Endothelial cell of umbilical vein (primary cell): ENCODE measurements around the gene DENND6A. TPM values are rescaled to one million over a fixed set of nuclear protein-coding genes. Genes with fewer than 3 reads are reported as not detected.

Experiments
- BruUV-seq: library from RNA; stranded (reverse); fragments of 400-500 nt; replicated peaks from 2 replicates; lab custom pipeline; 2021; lab: Mats Ljungman, UMichigan
- CTCF ChIA-PET: fragments of 300-600, 350-600 bp; sonication (Branson Sonifier 250); formaldehyde crosslinking; loops from one replicate; lab custom pipeline; 2021; ENCODE audit warnings: antibody characterized with exemption, inconsistent platforms; lab: Charles Lee
- POLR2A ChIA-PET: fragments of 300-600, 350-600 bp; sonication (Branson Sonifier 250); formaldehyde crosslinking; loops from one replicate; lab custom pipeline; 2021; ENCODE audit warnings: antibody characterized with exemption, inconsistent platforms; lab: Charles Lee
- DNase-seq: peaks from one replicate; pipeline ENCODE4 v3.0.0-alpha.2; 2011; ENCODE audit warnings: low read depth, low spot score
- FAIRE-seq: peaks from 2 replicates; lab custom pipeline; 2011; peaks lifted over from hg19 to GRCh38; lab: Jason Lieb, UNC
- H2AFZ ChIP-seq: 2 replicates; pipeline ENCODE4 v1.6.0; 2012; ENCODE audit warnings: low read depth, low read length, control low read depth, inconsistent platforms
- H3K27ac ChIP-seq: 2 replicates; pipeline ENCODE4 v1.5.1; 2011; ENCODE audit warnings: low read depth, mild to moderate bottlenecking, control low read depth, low read length, moderate library complexity; ENCODE audit not compliant: insufficient read depth
- H3K27me3 ChIP-seq, 2 experiments: 2 replicates each; pipeline versions ENCODE4 v1.6.0 to v1.6.1; 2011; ENCODE audit warnings: low read length in 2 of 2, mixed read lengths in 1 of 2; ENCODE audit not compliant: control insufficient read depth in 2 of 2, insufficient read depth in 2 of 2
- H3K36me3 ChIP-seq, 2 experiments: 2 replicates in 1 of 2; 3 replicates in 1 of 2; pipeline ENCODE4 v1.5.1; 2011; ENCODE audit warnings: low read length in 2 of 2, mild to moderate bottlenecking in 1 of 2, moderate library complexity in 1 of 2; ENCODE audit not compliant: control insufficient read depth in 2 of 2, insufficient read depth in 2 of 2; ENCODE audit errors: extremely low read depth in 1 of 2
- H3K4me1 ChIP-seq: 3 replicates; pipeline ENCODE4 v1.5.1; 2011; ENCODE audit warnings: mild to moderate bottlenecking, low read length; ENCODE audit not compliant: control insufficient read depth, insufficient read depth; ENCODE audit errors: extremely low read depth
- H3K4me2 ChIP-seq: 2 replicates; pipeline ENCODE4 v1.6.1; 2011; ENCODE audit warnings: low read length, control low read depth, mixed read lengths; ENCODE audit not compliant: insufficient read depth
- H3K4me3 ChIP-seq, 3 experiments: fragments of 200-600 bp in 1 of 3; sonication (generic), shearing (Covaris generic) in 1 of 3; replicated peaks in 1 of 3; 2 replicates each; pipeline ENCODE4 v1.5.1; 2011 to 2016; ENCODE audit warnings: control low read depth in 3 of 3, low read length in 3 of 3, mild to moderate bottlenecking in 2 of 3, inconsistent platforms in 1 of 3, low read depth in 1 of 3, moderate library complexity in 1 of 3; ENCODE audit not compliant: insufficient read depth in 1 of 3
- H3K79me2 ChIP-seq: 2 replicates; pipeline ENCODE4 v1.6.0; 2012; ENCODE audit warnings: low read length, inconsistent platforms; ENCODE audit not compliant: control insufficient read depth, insufficient read depth
- H3K9ac ChIP-seq: replicated peaks from 2 replicates; pipeline ENCODE3; 2011; ENCODE audit warnings: low read length, control low read depth; ENCODE audit not compliant: insufficient read depth; ENCODE audit errors: extremely low read depth
- H3K9me1 ChIP-seq: replicated peaks from 3 replicates; pipeline ENCODE4 v1.6.0; 2011; ENCODE audit warnings: mild to moderate bottlenecking, low read length; ENCODE audit not compliant: control insufficient read depth, insufficient read depth; ENCODE audit errors: extremely low read depth
- H3K9me3 ChIP-seq: replicated peaks from 2 replicates; pipeline ENCODE4 v1.5.1; 2012; ENCODE audit warnings: low read length, inconsistent platforms; ENCODE audit not compliant: control insufficient read depth, insufficient read depth
- H4K20me1 ChIP-seq: replicated peaks from 2 replicates; pipeline ENCODE3; 2011; ENCODE audit warnings: mild to moderate bottlenecking, low read length; ENCODE audit not compliant: control insufficient read depth, insufficient read depth; ENCODE audit errors: extremely low read depth
- EZH2 ChIP-seq: IDR thresholded peaks from 2 replicates; pipeline ENCODE4 v1.6.1; 2012; ENCODE audit warnings: borderline replicate concordance, low read depth, mild to moderate bottlenecking, moderate library complexity, low read length, inconsistent platforms; ENCODE audit not compliant: severe bottlenecking
- FOS ChIP-seq: IDR thresholded peaks from 2 replicates; pipeline ENCODE4 v1.6.1; 2011; ENCODE audit warnings: mild to moderate bottlenecking, low read length, moderate library complexity, borderline replicate concordance; ENCODE audit not compliant: insufficient read depth
- GATA2 ChIP-seq: IDR thresholded peaks from 2 replicates; pipeline ENCODE4 v1.7.0; 2011; ENCODE audit warnings: low read depth, mild to moderate bottlenecking, moderate library complexity, mixed read lengths, low read length; ENCODE audit not compliant: insufficient read length, insufficient read depth
- JUN ChIP-seq: IDR thresholded peaks from 2 replicates; pipeline ENCODE4 v1.6.1; 2011; ENCODE audit warnings: borderline replicate concordance, low read depth; ENCODE audit not compliant: insufficient read length, insufficient read depth
- MYC ChIP-seq: IDR thresholded peaks from one replicate; pipeline ENCODE4 v1.6.1; 2011; ENCODE audit warnings: mild to moderate bottlenecking, low read depth, low read length
- POLR2A ChIP-seq: IDR thresholded peaks from 2 replicates; pipeline ENCODE4 v1.6.1; 2012; ENCODE audit warnings: low read depth, mild to moderate bottlenecking, control low read depth, low read length
- POLR2AphosphoS5 ChIP-seq: IDR thresholded peaks from 2 replicates; pipeline ENCODE4 v1.6.1; 2012; ENCODE audit warnings: low read depth, mild to moderate bottlenecking, control low read depth, low read length, moderate library complexity; ENCODE audit not compliant: insufficient read depth
- dilution Hi-C: fragments of 300-500 bp; cut with MboI; formaldehyde crosslinking; loops from one replicate; pipeline ENCODE4 v1.15.0; 2019; ENCODE audit warnings: low sequenced_read_pairs; ENCODE audit not compliant: extremely low pct_ligation_motif_present
- intact Hi-C: fragments of 100-400 bp; cut with micrococcal nuclease; formaldehyde crosslinking; loops from one replicate; pipeline ENCODE4 v1.10.0; 2022
- polyA plus RNA-seq, 4 experiments: library from polyadenylated mRNA; depleted of rRNA in 3 of 4; stranded (reverse) in 3 of 4; unstranded in 1 of 4; fragments of >200 nt; gene quantifications; 2 replicates each; pipeline versions ENCODE4 v1.2.1 to v1.2.3, GENCODE V29; 2011 to 2012; ENCODE audit warnings: missing spikeins in 1 of 4
- total RNA-seq: library from RNA; stranded (reverse); gene quantifications from 2 replicates; pipeline ENCODE4 v1.2.3, GENCODE V29; 2021
- TF ChIP-seq, protein P1 (sequence below): IDR thresholded peaks from 2 replicates; pipeline ENCODE4 v1.6.1; 2011; ENCODE audit not compliant: insufficient read depth, insufficient read length
- TF ChIP-seq, protein P2 (sequence below), 2 donors: IDR thresholded peaks; 1 replicate in 1 of 2; 2 replicates in 1 of 2; pipeline ENCODE4 v1.5.1; 2011; ENCODE audit warnings: low read length in 2 of 2, mild to moderate bottlenecking in 2 of 2, moderate library complexity in 2 of 2, control low read depth in 1 of 2, inconsistent platforms in 1 of 2, low read depth in 1 of 2; ENCODE audit not compliant: insufficient read depth in 1 of 2; ENCODE audit errors: extremely low read depth in 1 of 2

DENND6A gene
- total and polyA plus RNA-seq, 2 donors (not counting 3 experiments of a cell fraction or from before 2014, with no cell fraction given), result 12.7 to 25.0 TPM

DNA sequence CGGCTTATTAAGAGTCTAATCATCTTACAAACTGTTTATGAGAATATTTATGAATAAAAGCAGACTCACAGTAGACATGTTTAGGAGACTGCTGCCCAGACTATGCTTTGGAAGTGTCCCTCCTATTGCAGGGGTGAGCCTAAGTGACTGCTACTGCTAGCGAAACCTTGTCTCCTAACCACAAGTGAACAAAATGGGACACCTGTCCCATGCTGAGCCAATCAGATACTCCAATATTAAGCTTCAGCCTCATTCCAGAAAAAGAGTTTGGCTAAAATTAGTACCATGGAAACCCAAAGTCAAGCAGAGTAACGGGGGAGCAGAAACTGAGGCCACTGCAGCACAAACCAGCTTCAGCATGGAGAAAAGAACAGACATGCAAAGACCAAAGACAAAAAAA is 4.6 kb downstream of the DENND6A start:
- no peak for DNase-seq
- POLR2A ChIA-PET, result interaction anchor here (0.6 kb wide), 1 partner anchor 74 kb away, joined by 4 read pairs; no protein-coding TSS in a partner anchor
- peaks cover 68% of the 10 kb centered on the region for H3K79me2 ChIP-seq
- no peaks in the 10 kb centered on the region for H3K27me3 ChIP-seq
- dilution Hi-C loops, result no loop called here
- no peak overlapping the region for H2AFZ ChIP-seq
- H3K4me1 ChIP-seq, result peaks cover 15% of the 10 kb centered on the region
- no peak overlapping the region for H3K27ac ChIP-seq
- CTCF ChIA-PET, result no interaction called here
- H3K4me2 ChIP-seq, result no peak overlapping the region
- no peaks in the 10 kb centered on the region for H3K9me1 ChIP-seq
- no TSS peak for BruUV-seq
- no peaks in the 10 kb centered on the region for H3K9me3 ChIP-seq
- H3K9ac ChIP-seq, result no peak overlapping the region
- TF ChIP-seq EZH2, result no peak
- no peak for TF ChIP-seq POLR2A
- TF ChIP-seq, protein P1, sequence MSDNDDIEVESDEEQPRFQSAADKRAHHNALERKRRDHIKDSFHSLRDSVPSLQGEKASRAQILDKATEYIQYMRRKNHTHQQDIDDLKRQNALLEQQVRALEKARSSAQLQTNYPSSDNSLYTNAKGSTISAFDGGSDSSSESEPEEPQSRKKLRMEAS, result no peak
- TF ChIP-seq FOS, result no peak
- TF ChIP-seq, protein P2, sequence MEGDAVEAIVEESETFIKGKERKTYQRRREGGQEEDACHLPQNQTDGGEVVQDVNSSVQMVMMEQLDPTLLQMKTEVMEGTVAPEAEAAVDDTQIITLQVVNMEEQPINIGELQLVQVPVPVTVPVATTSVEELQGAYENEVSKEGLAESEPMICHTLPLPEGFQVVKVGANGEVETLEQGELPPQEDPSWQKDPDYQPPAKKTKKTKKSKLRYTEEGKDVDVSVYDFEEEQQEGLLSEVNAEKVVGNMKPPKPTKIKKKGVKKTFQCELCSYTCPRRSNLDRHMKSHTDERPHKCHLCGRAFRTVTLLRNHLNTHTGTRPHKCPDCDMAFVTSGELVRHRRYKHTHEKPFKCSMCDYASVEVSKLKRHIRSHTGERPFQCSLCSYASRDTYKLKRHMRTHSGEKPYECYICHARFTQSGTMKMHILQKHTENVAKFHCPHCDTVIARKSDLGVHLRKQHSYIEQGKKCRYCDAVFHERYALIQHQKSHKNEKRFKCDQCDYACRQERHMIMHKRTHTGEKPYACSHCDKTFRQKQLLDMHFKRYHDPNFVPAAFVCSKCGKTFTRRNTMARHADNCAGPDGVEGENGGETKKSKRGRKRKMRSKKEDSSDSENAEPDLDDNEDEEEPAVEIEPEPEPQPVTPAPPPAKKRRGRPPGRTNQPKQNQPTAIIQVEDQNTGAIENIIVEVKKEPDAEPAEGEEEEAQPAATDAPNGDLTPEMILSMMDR (IDR thresholded peaks at IDR 0.05; ENCODE audit: extremely low read depth in 1 of 2, insufficient read depth in 1 of 2, low read depth in 1 of 2, low read length in 2 of 2), result no peak
- no peak for TF ChIP-seq POLR2AphosphoS5
- no peak for TF ChIP-seq JUN
- TF ChIP-seq GATA2, result no peak
- no peak for TF ChIP-seq MYC
- no peaks in the 10 kb centered on the region for H3K36me3 ChIP-seq
- no peaks in the 10 kb centered on the region for H4K20me1 ChIP-seq
- intact Hi-C loops, result no loop called here
- H3K4me3 ChIP-seq, result no peak overlapping the region
- no peak for FAIRE-seq
